Stimulated activated CD8-positive, alpha-beta memory T cell treated with anti-CD3 and anti-CD28 coated beads, Interleukin-15, amount 100 ng/mL, for 4 hours (primary cell): Measurements from ENCODE around the gene CISTR.
"Not testable (repeated sequence)": the region's sequence is repeated elsewhere in the genome, so short reads cannot be mapped to it uniquely, and the experiment has no call there.

ENCODE experiments used
- DNase-seq, 2 donors: peaks; one replicate each; pipeline ENCODE4 v3.0.0-alpha.2; 2020; ENCODE audit warnings: low read depth in 2 of 2

The CISTR gene

DNA sequence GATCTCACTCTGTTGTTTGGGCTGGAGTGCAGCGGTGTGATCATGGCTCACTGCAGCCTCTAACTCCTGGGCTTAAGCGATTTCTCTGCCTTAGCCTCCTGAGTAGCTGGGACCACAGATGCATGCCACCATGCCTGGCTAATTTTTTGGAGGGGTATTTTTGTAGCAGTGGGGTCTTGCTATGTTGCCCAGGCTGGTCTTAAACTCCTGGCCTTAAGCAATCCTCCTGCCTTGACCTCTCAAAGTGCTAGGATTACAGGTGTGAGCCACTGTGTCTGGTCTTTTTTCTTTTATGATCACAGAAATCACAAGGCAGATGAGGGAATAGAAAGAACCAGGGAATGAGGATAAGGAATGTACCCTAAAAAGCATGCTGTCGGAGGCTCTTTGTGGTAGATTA lies 11.0 kb upstream of the CISTR start:
- not testable (repeated sequence) for DNase-seq

DNA sequence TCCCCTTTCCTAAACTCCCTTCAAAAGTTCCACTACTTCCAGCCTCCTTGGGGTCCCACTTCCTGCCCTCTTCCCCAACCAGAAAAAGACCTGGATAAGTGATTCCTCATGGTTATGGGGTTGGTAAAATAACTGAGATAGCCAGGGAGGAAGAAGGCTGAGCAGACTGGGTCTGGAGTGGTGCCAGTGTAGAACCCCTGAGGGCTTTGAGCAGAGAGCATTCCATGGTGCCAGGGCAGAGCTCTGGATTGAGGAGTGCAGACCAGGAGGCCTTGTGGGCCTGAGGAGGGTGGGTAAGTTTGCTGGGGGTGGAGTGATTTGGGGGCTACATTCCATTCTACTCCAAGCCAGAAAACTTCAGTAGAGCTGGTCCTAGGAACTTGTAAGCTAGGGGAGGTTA lies 9.5 kb upstream of the CISTR start:
- no peak for DNase-seq

DNA sequence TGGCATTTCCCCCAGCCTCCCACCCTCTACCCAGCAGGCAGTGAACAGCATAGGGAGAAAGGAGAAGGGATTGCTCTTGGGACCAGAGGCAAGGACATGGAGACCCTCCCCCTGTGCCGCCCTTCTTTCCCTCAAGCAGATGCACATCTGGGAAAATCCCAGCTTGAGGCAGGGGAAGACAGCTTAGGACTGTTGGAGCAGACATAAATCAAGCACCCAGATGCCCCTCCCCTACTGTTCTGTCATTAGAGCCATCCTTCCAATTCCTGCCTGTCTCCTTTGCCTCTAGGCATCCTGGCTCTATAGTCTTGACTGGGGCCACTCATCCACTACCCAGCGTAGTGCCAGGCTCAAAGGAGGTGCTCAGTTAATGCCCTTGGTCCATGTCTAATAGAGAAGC lies 7.5 kb upstream of the CISTR start:
- DNase-seq: no peak

DNA sequence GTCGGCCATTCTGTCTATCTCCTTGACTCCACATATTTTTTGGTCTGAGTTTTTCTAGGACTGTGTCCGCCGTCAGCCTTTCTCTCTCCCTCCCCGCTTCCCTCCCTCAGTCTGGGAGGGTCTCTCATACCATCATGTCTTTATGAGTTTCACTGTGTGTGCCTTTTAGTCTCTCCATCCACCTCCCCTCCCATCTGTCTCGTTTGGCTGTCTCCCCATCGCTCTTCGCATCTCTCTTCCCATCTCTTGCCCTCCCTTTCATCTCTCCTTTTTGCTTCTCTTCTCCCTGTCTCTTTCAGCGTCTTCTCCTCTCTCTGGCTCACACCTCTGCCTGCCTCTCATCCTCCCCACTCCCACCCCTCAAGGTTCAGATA lies 6.9 kb upstream of the CISTR start:
- DNase-seq: no peak

DNA sequence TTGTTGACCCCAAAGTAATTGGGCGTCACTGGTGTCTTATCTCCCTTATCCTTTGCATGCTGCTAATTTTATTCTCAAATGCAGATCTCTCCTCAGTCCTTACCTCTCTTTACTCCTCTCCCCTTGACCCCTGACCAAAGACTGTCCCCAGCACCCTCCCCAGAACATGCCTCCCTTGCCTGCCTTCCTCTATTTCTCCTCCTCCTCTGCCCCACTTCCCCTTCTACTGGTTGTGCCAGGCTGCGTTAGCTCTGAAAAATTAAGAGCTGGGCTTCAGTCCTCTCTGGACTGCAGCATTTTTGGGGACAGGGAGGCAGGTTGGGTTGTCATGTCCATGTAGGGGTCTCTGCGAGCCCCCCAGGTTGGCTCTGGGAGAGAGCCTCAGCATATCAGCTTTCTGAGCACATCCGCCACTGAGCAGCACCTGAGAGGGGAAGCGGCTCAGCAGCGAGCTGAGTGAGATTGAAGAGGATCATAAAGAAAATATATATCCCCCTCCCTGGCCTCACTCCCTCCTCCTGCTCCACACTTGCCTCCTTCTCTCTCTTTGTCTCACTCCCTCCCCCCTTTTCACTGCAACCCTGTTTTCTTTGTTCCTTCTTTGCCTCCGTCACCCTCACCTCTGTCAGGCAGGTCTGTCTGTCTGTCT lies 6.4 kb upstream of the CISTR start:
- no peak for DNase-seq

DNA sequence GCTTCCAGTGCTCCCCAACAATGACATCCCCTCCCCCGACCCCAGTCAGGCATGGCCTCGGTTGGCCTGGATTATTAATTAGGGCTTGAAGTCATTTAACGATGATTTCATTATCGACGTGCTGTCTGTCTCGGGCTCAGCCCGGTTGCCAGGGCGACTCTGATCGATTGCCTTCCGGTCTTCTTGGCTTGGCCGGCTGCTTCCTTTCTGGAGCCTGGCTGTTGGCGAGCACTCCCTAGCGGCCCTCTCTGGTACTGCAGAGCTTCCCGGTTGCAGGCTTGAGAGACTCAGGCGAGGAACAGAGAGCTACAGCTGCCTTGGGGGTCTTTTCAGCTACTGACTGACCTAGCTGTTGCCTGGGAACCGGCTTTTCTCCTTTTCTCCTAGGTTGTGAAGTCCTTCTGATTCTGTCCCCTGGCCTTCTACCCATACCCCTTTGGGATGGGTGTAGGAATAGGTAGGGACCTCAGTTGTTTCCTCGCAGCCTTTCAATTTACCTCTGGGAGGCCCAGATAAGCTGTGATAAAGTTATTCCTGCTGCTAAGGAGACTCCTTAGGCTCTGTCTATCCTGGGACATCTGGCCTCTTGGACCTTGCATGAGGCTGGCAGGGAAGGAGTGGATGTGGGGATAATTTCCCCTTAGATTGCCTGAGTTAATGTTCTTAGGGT lies 5.5 kb upstream of the CISTR start:
- peak; percentile 38 to 46 for DNase-seq

DNA sequence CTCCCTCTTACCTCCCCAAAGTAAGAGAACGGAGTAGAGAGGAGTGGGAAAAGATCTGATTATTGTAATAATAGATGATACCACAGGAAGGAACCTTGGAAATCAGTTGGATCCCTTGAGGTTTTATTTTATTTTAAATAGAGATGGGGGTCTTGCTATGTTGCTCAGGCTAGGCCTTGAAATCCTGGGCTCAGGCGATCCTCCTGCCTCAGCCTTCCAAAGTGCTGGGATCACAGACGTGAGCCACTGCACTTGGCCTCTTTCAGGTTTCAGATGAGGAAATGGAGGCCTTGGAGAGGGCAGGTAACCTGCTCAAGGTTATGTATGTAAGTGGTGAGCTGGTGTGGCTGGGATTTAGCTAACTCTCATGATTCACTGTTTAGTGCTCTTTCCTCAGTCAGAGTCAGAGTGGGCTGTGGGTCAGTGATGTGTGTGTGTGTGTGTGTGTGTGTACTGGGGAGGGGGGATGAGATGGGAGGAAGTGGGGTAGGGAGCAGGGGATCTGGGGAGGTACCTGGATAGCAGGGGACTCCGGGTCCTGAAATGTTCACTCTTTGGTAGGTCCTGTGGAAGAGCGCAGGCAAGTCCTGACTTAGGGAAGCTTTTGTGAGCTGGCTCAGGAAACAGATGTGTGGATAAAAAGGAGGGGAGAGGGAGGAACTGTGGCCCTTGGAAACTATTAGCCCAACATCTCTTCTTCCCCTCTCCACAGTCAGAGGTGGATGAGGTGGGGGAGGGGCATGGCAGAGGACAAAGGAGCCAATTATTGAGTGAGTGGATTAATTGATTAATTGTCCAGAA lies 4.7 kb upstream of the CISTR start:
- DNase-seq: no peak

DNA sequence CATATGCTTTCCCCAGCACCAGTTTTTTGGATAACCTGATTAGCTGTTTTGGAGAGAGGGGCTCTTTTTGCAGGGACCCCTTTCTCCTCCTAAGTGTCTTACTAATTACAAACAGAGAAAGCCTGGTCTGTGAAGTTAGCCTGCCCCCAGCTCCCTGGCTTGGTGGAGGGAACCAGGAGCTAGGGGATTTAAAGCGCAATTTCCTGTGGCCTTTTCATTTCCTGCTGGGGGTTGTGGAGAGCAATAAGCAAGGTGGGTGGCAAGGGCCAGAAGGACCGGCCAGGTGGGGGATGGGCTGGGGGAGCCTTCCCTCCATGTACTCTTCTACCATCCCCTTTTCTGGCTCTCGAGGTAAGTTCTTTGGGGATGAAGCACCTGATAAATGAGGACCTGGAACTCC lies 4.1 kb upstream of the CISTR start:
- DNase-seq: no peak

DNA sequence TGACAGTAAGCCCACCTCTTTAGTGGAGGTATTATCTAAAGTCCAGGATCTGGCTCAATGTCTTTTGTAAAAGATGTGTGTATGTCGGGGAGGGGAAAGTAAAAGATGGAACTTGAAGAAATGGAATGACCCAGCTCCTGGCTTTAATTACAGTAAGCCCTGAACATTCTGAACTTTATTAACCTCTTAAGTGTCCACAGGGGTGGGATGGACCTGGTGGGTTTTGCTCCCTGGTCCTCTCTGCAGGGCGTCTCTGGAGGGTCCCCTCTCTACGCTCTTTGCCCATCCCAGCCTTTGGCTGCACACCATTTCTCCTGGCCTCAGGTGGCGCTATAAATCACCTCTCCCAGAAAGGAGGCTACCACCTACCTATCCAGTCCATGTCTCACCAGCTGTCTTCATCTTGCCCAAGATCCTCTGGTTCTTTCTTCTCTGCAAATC lies 3.7 kb upstream of the CISTR start:
- no peak for DNase-seq

DNA sequence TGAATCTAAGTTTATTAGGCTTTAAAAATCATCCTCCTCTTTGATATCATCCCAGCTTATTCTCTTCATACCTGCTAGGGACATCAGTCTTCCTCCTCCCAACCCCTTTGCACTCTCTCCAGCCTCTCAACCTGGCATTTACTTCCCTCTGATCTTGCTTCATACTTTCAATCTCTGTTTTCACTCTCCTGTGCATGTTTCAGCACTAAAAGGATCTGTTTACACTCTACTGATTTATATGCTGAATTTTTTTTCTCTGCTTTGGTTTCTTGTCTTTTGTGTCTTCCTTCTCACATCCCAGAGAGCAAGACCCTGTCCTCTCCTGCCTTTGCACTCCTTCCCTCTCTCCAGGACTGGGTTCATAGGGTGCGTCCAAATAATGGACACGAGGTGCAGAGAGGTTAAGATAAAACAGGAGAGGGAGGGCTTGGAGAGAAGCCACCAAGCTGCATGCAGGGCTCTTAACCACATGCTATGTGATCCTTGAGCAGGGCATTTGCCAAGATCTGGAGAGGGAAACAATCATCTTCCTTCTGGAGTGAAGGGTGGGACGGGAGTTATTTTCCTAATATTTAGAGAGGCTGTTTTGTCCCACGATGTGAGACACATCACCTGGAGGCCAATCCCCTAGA lies 3.0 kb upstream of the CISTR start:
- no peak for DNase-seq

DNA sequence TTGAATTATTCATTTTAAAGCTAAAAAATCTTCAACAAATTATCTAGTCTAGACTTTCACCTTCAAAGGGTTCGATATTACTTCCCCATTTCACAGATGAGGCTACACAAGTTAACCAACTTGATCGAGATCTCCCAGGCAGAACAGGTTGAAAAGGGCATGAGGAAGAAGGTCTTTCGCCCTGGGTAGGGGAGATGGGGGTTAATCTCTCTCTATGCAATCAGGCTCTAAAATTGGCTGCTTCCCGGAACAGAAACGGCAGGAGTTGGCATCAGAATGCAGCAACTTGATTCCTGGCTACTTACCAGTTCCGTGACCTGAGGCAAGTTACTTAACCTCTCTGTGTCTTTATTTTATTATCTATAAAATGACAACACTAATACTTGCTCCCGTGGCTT lies 2.4 kb upstream of the CISTR start:
- no peak for DNase-seq

DNA sequence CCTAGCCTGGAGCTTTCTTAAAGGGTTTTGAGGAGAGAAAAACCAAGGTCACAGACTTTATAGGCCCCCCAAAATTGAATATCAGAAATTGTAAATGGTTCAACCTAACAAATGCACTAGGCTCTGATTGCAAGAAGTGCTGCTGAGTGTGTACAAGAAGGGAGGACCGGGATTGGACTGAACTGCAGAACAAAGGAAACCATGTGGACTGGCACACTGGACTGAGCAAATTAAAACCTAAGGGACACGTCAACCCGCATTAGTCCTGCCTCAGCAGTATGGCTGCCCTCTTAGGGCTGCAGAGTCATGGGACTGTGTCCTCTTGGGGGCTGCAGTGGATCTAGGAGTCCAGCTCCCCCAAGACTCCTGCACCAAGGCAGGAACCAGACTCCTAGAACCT lies 842 bp upstream of the CISTR start:
- no peak for DNase-seq

DNA sequence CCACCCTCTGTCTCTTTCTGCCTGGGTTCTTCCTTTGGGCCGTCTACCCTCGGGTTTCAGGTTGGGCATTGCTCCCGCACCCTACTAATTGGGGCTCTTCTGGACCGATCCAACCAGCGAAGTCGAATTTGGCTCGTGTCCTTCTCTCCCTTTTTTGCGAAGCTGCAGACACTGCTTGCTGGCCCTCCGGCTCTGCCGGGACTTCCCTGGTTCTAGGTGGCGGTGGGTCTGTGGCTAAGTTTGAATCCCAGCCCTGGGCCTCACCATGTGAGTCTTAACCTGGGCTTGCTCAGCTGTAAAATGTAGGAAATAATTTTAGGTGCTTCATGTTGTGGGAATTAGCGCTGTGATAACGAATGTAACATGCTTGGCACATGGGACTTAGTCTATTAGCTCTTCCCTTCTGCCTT lies 418 bp upstream of the CISTR start:
- DNase-seq: no peak

DNA sequence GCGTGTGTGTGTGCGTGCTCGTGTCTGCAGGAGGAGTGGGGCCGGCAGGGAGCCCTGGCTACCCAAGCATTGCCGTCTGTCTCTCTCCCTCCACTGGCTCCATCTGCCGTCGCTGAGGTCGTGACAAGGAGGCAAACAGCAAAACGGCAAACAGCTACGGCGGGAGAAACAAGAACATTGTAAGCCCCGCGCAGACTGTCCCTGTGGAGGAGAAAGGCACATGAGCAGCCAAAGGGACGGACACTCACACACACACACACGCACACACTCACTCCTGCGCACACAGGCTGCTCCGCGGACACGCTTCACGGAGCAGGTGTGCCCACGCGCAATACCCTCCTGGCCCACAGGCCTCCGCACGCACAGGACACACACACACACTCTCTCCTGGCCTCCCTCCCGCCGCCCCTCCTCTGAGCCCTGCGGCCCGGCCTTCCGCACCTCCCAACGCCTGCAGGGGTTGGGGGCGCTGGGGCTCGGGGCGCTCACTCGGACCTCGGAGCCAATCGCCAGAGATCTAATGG lies 905 bp downstream of the CISTR start:
- DNase-seq: no peak

DNA sequence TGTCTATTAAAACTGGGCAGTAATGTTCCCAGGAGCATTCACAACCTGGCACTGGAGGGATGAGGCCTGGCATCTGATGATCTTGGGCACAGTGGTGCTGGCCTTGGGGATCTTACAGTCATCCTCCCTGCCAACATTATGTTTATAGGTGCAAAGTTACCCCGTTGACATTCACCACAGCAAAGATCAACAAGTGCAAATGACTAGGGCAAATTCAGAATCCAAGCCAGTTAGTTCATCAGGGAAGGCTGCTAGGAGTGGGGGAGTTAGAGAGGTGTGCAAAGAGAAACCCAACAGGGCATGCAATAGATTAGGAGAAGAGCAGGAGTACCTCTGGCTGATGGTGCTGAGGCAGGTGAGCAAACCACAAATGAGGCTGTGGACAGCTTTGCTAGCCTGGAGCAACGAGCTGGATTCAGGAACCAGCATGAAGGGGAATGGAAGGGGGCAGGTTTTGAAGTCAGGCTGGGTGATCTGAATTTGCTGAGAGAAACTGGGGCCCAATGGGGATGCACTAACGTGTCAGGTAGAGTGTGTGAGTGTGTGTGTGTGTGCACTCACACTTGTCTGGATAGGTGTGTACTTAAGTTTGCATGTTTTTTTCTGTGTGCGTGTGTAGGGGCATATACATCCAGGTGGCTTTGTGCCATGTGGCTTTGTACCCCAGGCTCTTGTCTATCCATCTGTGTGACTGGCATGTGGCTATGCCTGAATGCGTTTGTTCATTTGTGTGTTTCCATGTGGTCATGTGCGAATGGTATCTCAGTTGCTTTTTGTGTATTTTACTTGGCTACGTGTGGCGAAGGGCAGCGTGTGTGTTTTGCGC lies 1.6 kb downstream of the CISTR start:
- no peak for DNase-seq

DNA sequence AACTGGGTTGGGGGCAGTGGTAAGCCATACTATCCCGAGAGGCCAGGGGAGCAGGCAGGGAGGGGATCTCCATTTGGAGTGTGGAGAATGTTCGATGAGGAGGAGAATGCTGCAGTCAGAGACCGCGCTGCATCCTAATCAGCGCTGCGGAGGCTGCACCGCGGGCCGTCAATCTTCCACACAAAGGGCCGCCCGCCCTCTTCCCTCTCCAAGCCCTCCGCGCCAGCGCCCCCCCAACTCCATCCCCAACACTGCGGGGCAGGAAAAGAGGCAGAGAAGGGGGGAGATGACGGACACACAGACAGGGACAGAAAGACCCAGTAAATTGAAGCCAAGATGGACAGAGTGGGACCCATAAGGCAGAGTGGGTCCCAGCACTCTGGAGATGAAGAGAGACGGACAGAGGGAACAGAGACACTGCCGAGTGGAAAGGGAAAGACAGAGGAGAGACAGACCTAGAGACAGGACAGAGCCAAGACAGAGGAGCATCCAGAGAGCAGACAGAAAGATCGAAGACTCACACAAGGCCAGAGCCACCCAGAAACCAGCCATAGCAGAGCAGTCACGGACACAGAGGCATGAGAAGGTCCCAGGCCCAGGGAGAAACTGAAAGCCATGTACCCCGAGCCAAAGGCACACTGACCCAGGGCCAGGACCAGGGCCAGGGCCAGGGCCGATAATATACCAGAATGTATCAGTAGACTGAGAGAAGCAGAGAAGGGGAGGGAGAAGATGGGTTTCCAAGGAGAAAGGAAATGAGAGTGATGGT lies 3.5 kb downstream of the CISTR start:
- DNase-seq: no peak

DNA sequence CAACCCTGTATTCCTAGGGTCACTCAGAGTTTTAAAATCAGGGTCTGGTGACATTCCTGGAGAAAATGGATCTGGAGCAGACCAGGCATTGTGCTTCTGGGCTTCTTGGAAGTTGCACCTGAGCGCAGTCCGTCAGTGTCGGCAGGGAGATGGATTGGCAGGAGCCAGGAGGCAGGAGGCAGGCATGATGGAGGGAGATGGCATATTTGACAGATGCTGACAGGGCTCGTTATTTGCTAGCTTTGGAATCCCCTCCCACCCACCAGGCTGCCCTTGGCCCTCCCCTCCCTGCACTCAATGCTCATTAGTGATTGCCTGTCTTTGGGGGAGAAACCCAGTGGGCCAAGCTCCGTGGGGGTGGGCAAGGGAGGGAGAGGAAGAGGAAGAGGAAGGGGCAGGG lies 4.7 kb downstream of the CISTR start:
- DNase-seq: no peak

DNA sequence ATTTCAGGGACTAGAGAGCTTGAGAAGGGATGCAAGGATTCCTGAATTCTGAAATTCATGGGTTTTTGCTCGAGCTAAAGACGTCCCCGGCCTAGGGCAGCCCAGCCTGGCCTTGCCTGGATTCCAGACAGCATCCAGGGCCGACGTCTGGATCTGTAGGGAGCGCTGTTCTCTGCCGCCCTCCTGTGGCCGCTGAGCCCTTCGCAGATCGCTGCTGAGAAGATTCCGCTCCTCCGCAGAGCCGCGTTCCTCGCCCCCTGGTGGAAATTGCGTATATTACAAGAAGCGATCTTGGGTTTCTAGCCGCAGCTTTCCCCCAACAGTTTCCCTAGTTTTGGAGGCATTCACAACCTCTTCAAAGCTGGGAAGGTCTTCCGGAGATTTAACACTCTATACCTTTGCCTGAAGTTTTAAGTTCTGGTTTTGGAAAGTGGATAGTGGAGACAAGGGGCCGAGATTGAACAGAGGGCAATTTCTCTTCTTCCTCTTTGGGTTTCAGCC lies 5.1 kb downstream of the CISTR start:
- peak; percentile 59 to 69 for DNase-seq

DNA sequence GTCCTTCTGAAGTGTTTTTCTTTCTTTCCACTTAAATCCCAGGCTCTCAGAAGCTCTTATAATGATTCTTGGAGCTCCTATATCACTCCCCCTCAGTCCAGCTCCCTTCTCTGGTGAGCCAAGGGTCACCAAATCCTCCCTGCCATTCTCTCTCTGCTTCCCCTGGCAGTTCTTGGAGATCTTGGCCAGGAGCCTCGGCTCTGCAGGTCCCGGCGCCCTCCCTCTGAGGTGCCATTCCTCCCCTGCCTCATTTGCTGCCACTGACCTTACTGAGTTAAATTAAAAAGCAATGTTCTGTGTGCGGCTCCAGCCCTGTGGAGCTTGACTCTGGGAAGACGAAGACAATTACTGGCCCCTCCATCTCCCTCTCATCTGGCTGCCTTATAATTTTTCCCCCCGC lies 7.0 kb downstream of the CISTR start:
- no peak for DNase-seq

DNA sequence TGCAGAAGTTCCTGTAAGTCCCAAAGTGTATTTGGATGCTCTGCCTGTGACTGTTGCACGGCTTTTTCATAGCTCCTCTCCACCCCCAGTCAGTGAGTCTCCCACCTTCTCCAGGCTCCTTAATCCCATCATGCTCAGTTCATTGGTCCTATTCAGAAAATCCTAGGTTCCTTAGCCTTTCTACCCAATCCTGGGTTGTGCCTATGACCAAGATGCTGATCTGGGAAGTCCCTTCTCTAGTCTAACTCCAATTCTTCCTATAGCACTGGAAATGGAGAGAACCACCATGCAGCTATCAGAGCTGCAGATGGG lies 7.7 kb downstream of the CISTR start:
- DNase-seq: no peak
